ENCODE measurements around the gene STK32B. TPM values are rescaled to one million over a fixed set of nuclear protein-coding genes. Genes with fewer than 3 reads are reported as not detected.

The STK32B gene
- total and polyA plus RNA-seq, 8 donors, result 0.61 to 5.5 (median 3.1) TPM

- intact Hi-C loops (cut with DNase I; ENCODE audit: low total_unique reads), result no loop called here
- Histone ChIP-seq H3K27ac (no peak overlapping the region), H3K27me3 (no peaks in the 10 kb centered on the region), H3K4me3 (no peak overlapping the region), H3K4me1 (peaks cover 0 to 6% (median 0%) of the 10 kb centered on the region in 4 donors), H3K9me3 (no peaks in the 10 kb centered on the region), H3K36me3 (peaks cover 0 to 20% (median 9%) of the 10 kb centered on the region in 4 donors)
- TF ChIP-seq POLR2A (IDR thresholded peaks at IDR 0.05), result no peak
- no peak for TF ChIP-seq EP300 (IDR thresholded peaks at IDR 0.05)
- TF ChIP-seq CTCF (IDR thresholded peaks at IDR 0.05), result no peak
- no peak for TF ChIP-seq POLR2AphosphoS5 (IDR thresholded peaks at IDR 0.05)
- WGBS, 5 donors, result 90 to 99% (median 95%) methylated on average over 4 of the region's 4 CpGs
- no peak for DNase-seq
These were observed 476.8 kb downstream of the STK32B start for GRCh38 chr4:5528031-5528436.

DNA sequence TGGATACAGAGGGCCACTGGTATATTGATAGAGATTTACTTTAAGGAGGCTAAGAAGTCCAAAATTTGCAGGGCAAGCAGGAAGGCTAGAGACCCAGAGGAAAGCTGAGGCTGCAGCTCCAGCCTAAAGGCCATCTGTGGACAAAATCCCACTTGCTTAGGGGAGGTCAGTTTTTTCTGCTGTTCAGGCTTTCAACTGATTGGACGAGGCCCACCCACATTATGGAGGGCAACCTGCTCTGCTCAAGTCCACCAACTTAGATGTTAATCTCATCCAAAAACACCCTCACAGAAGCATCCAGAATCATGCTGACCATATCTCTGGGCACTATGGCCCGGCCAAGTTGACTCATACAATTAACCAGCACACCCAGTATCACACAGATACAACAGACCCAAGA is 480.8 kb downstream of the STK32B start:
- Histone ChIP-seq H3K4me3 (no peak overlapping the region), H3K27ac (no peak overlapping the region), H3K9me3 (peaks cover 0 to 11% (median 9%) of the 10 kb centered on the region in 4 donors), H3K27me3 (no peaks in the 10 kb centered on the region), H3K36me3 (peaks cover 0 to 29% (median 17%) of the 10 kb centered on the region in 4 donors), H3K4me1 (no peaks in the 10 kb centered on the region)
- WGBS, 5 donors, result 88 to 100% (median 93%) methylated on average over 1 to 2 of the region's 2 CpGs
- intact Hi-C loops (cut with DNase I; ENCODE audit: low total_unique reads), result no loop called here
- DNase-seq, result no peak
- no peak for TF ChIP-seq POLR2AphosphoS5 (IDR thresholded peaks at IDR 0.05)
- no peak for TF ChIP-seq CTCF (IDR thresholded peaks at IDR 0.05)
- no peak for TF ChIP-seq EP300 (IDR thresholded peaks at IDR 0.05)
- TF ChIP-seq POLR2A (IDR thresholded peaks at IDR 0.05), result no peak

GRCh38 chr4:5539584-5539983 is 488.3 kb downstream of the STK32B start:
- Histone ChIP-seq H3K4me3 (no peak overlapping the region), H3K27me3 (no peaks in the 10 kb centered on the region), H3K27ac (no peak overlapping the region), H3K36me3 (peaks cover 0 to 12% (median 0%) of the 10 kb centered on the region in 4 donors), H3K9me3 (peaks cover 0 to 11% (median 9%) of the 10 kb centered on the region in 4 donors), H3K4me1 (no peaks in the 10 kb centered on the region)
- no peak for DNase-seq
- WGBS, 5 donors, result 63 to 89% (median 67%) methylated on average over 2 of the region's 2 CpGs
- TF ChIP-seq POLR2A (IDR thresholded peaks at IDR 0.05) (no peak), POLR2AphosphoS5 (IDR thresholded peaks at IDR 0.05) (no peak), CTCF (IDR thresholded peaks at IDR 0.05) (no peak), EP300 (IDR thresholded peaks at IDR 0.05) (no peak)
- intact Hi-C loops (cut with DNase I; ENCODE audit: low total_unique reads), result no loop called here

DNA sequence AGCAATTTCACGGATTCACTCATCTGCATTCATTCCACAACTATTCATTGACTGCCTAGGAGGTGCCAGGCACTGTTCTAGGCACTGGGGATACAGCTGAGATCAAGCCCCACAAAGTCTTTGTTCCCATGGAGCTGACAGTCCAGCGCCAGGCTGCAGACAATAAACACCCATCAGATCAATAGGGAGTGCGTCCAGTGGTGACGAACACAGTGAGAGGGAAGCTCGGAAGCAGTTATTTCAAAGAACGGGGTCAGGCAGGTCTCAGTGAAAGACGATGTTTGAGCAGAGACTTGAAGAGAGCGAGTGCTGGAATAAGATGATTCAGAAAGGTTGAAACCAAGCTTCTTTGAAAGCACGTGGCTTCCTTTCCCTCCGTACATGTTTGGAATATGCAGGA is 489.9 kb downstream of the STK32B start:
- no peak overlapping the region for H3K4me3 ChIP-seq
- 82 to 87% (median 84%) methylated on average over 10 of the region's 10 CpGs for WGBS, 5 donors
- H3K4me1 ChIP-seq, result no peaks in the 10 kb centered on the region
- DNase-seq, result no peak
- no peak overlapping the region for H3K27ac ChIP-seq
- TF ChIP-seq POLR2AphosphoS5 (IDR thresholded peaks at IDR 0.05), result no peak
- no peaks in the 10 kb centered on the region for H3K9me3 ChIP-seq
- H3K36me3 ChIP-seq, result peaks cover 0 to 6% (median 0%) of the 10 kb centered on the region in 4 donors
- H3K27me3 ChIP-seq, result no peaks in the 10 kb centered on the region
- intact Hi-C loops (cut with DNase I; ENCODE audit: low total_unique reads), result no loop called here

DNA sequence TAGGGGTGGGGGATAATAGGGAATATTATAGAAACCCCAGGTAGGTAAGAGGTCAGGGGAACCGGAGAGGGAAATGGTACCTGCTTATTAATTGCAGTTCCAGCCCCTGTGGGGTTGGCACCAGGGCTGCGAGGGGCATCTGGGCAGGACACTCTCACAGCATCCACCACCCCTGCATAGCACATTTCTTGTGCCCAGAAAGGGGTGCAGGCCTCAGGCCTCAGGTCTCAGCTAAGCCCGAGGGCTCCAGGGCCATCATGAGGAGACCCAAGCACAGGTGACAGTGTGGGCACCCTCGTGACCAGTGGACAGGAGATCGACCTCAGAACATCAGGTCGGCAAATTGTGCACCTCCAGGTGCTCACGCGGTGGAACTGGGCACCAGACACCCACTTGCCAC is 492.4 kb downstream of the STK32B start:
- Histone ChIP-seq H3K27me3 (no peaks in the 10 kb centered on the region), H3K4me1 (no peaks in the 10 kb centered on the region), H3K36me3 (peaks cover 0 to 18% (median 4%) of the 10 kb centered on the region in 4 donors), H3K4me3 (no peak overlapping the region), H3K27ac (no peak overlapping the region), H3K9me3 (peaks cover 0 to 13% (median 6%) of the 10 kb centered on the region in 4 donors)
- no peak for DNase-seq
- intact Hi-C loops (cut with DNase I; ENCODE audit: low total_unique reads), result no loop called here
- WGBS, 5 donors, result 85 to 97% (median 91%) methylated on average over 5 to 8 of the region's 8 CpGs
- no peak for TF ChIP-seq CTCF (IDR thresholded peaks at IDR 0.05)
- no peak for TF ChIP-seq EP300 (IDR thresholded peaks at IDR 0.05)
- TF ChIP-seq POLR2A (IDR thresholded peaks at IDR 0.05), result no peak
- no peak for TF ChIP-seq POLR2AphosphoS5 (IDR thresholded peaks at IDR 0.05)

Measured in stomach (tissue), 9 donors.